ENCODE data around the gene RFK.

GRCh38 chr9:76414661-76415060 is 20.4 kb upstream of the RFK start:
- no peak for TF ChIP-seq CTCF (conservative IDR thresholded peaks at IDR 0.05 in 1 of 2, IDR thresholded peaks at IDR 0.05 in 1 of 2; ENCODE audit: extremely low read depth in 1 of 2, insufficient read depth in 1 of 2, low read depth in 1 of 2, low read length in 2 of 2)
- TF ChIP-seq EZH2 (IDR thresholded peaks at IDR 0.05; ENCODE audit: borderline replicate concordance, low read length): no peak

Measured in mammary epithelial cell (primary cell).